Right atrium auricular region (tissue), 2 donors: ENCODE results near the gene ARRDC5. TPM values are rescaled to one million over a fixed set of nuclear protein-coding genes. Genes with fewer than 3 reads are reported as not detected.

ENCODE experiments used
- DNase-seq: peaks from one replicate; pipeline ENCODE4 v3.0.0-alpha.2; 2019; ENCODE audit warnings: low spot score
- H3K27ac ChIP-seq, 2 donors: fragments of 200-600 bp; sonication (generic); 1 replicate in 1 of 2; 2 replicates in 1 of 2; pipeline ENCODE4 v1.5.1; 2016 to 2019
- H3K27me3 ChIP-seq, 2 donors: fragments of 200-600 bp; sonication (generic); one replicate each; pipeline versions ENCODE4 v1.5.1 to v1.6.0; 2017 to 2019
- H3K36me3 ChIP-seq: fragments of 200-600 bp; sonication (generic); one replicate; pipeline ENCODE4 v1.5.1; 2016
- H3K4me1 ChIP-seq, 2 donors: fragments of 200-600 bp; sonication (generic); one replicate each; pipeline versions ENCODE4 v1.5.1 to v1.6.0; 2017 to 2019
- H3K4me3 ChIP-seq, 2 donors: fragments of 200-600 bp; sonication (generic); 1 replicate in 1 of 2; 2 replicates in 1 of 2; pipeline ENCODE4 v1.5.1; 2017 to 2019; ENCODE audit warnings: mild to moderate bottlenecking in 1 of 2, moderate library complexity in 1 of 2
- H3K9me3 ChIP-seq, 2 donors: fragments of 200-600 bp; sonication (generic); one replicate each; pipeline ENCODE4 v1.5.1; 2019
- CTCF ChIP-seq, 2 donors: fragments of 200-600 bp; sonication (generic); IDR thresholded peaks; one replicate each; pipeline ENCODE4 v1.5.1; 2019; ENCODE audit warnings: antibody characterized with exemption in 2 of 2
- total RNA-seq, 2 donors: library from RNA; depleted of rRNA; stranded (reverse); fragments of >200 nt; gene quantifications; one replicate each; pipeline ENCODE4 v1.1.0, GENCODE V29; 2016

The ARRDC5 gene
- total RNA-seq, 2 donors from 2014 or later = not detected

DNA sequence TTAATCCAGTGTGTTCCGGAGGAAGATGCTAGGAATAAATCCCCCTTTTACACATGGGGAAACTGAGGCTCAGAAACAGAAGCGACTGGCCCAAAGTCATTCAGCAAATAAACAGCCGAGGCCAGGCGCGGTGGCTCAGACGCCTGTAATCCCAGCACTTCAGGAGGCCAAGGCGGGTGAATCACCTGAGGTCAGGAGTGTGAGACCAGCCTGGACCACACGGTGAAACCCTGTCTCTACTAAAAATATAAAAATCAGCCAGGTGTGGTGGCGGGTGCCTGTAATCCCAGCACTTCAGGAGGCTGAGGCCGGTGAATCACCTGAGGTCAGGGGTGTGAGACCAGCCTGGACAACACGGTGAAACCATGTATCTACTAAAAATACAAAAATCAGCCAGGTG, 23.7 kb downstream of the ARRDC5 start:
- Histone ChIP-seq H3K27ac (no peak overlapping the region), H3K9me3 (no peaks in the 10 kb centered on the region), H3K27me3 (no peaks in the 10 kb centered on the region), H3K4me3 (no peak overlapping the region), H3K36me3 (no peaks in the 10 kb centered on the region), H3K4me1 (peaks cover 0 to 9% of the 10 kb centered on the region in 2 donors)
- TF ChIP-seq CTCF (IDR thresholded peaks at IDR 0.05) = no peak
- no peak for DNase-seq

- H3K4me1 ChIP-seq = peaks cover 0 to 9% of the 10 kb centered on the region in 2 donors
- no peaks in the 10 kb centered on the region for H3K27me3 ChIP-seq
- no peak for DNase-seq
- no peak overlapping the region for H3K4me3 ChIP-seq
- H3K27ac ChIP-seq = no peak overlapping the region
- H3K9me3 ChIP-seq = no peaks in the 10 kb centered on the region
- no peaks in the 10 kb centered on the region for H3K36me3 ChIP-seq
- TF ChIP-seq CTCF (IDR thresholded peaks at IDR 0.05) = no peak
Observed at GRCh38 chr19:4878491-4878968, 24.2 kb downstream of the ARRDC5 start.

GRCh38 chr19:4877753-4878490, 24.8 kb downstream of the ARRDC5 start:
- no peak for TF ChIP-seq CTCF (IDR thresholded peaks at IDR 0.05)
- no peak overlapping the region for H3K4me3 ChIP-seq
- H3K36me3 ChIP-seq = no peaks in the 10 kb centered on the region
- peaks cover 0 to 9% of the 10 kb centered on the region in 2 donors for H3K4me1 ChIP-seq
- no peak overlapping the region for H3K27ac ChIP-seq
- no peak for DNase-seq
- H3K9me3 ChIP-seq = no peaks in the 10 kb centered on the region
- no peaks in the 10 kb centered on the region for H3K27me3 ChIP-seq

GRCh38 chr19:4873930-4874329, 28.8 kb downstream of the ARRDC5 start:
- no peaks in the 10 kb centered on the region for H3K27me3 ChIP-seq
- H3K4me1 ChIP-seq = peaks cover 0 to 9% of the 10 kb centered on the region in 2 donors
- no peaks in the 10 kb centered on the region for H3K36me3 ChIP-seq
- DNase-seq = no peak
- no peaks in the 10 kb centered on the region for H3K9me3 ChIP-seq
- H3K27ac ChIP-seq = no peak overlapping the region
- TF ChIP-seq CTCF (IDR thresholded peaks at IDR 0.05) = no peak
- H3K4me3 ChIP-seq = no peak overlapping the region

GRCh38 chr19:4871711-4872110, 31.0 kb downstream of the ARRDC5 start:
- TF ChIP-seq CTCF (IDR thresholded peaks at IDR 0.05) = no peak
- no peak for DNase-seq
- no peaks in the 10 kb centered on the region for H3K9me3 ChIP-seq
- no peaks in the 10 kb centered on the region for H3K36me3 ChIP-seq
- H3K27me3 ChIP-seq = no peaks in the 10 kb centered on the region
- peaks cover 0 to 4% of the 10 kb centered on the region in 2 donors for H3K4me1 ChIP-seq
- H3K27ac ChIP-seq = no peak overlapping the region
- no peak overlapping the region for H3K4me3 ChIP-seq
